ENCODE measurements around the gene TSHZ3.

DNA sequence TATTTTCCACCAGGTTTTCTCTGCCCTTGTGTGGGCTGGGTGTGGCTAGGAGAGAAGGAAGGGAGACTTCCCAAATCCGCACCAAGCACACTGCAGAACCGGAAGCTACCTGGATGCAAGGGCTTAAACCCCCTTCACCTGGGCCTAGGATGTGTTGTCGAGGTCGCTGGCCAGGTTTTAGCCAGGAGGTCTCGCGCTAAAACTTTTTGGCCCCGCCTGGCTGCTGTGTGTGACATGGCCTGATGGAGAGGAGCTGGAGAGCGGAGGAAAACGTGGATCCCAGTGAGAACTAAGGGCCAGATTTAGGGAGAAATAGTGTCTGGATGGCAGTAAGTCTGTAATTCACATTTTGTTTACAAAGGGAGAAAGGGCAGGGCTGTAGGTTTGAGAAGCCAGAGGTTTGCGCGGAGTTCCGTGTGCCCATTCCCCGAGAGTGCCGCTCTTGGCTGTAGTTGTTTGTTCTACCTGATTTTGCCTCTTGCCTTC lies 3.1 kb upstream of the TSHZ3 start:
- TF ChIP-seq, protein P1, sequence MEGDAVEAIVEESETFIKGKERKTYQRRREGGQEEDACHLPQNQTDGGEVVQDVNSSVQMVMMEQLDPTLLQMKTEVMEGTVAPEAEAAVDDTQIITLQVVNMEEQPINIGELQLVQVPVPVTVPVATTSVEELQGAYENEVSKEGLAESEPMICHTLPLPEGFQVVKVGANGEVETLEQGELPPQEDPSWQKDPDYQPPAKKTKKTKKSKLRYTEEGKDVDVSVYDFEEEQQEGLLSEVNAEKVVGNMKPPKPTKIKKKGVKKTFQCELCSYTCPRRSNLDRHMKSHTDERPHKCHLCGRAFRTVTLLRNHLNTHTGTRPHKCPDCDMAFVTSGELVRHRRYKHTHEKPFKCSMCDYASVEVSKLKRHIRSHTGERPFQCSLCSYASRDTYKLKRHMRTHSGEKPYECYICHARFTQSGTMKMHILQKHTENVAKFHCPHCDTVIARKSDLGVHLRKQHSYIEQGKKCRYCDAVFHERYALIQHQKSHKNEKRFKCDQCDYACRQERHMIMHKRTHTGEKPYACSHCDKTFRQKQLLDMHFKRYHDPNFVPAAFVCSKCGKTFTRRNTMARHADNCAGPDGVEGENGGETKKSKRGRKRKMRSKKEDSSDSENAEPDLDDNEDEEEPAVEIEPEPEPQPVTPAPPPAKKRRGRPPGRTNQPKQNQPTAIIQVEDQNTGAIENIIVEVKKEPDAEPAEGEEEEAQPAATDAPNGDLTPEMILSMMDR (IDR thresholded peaks at IDR 0.05): no peak
- TF ChIP-seq POLR2A (IDR thresholded peaks at IDR 0.05): no peak

Data from lower leg skin (tissue), 3 donors.